NT2/D1 (cell line): ENCODE results near the gene KDM2A.

ENCODE experiments used
- YY1 ChIP-seq: IDR thresholded peaks from 2 replicates; pipeline ENCODE4 v1.6.1; 2011; ENCODE audit not compliant: insufficient read length, insufficient read depth
- ZNF274 ChIP-seq: IDR thresholded peaks from 2 replicates; pipeline ENCODE4 v1.6.1; 2011; ENCODE audit warnings: mild to moderate bottlenecking, low read depth, low read length

DNA sequence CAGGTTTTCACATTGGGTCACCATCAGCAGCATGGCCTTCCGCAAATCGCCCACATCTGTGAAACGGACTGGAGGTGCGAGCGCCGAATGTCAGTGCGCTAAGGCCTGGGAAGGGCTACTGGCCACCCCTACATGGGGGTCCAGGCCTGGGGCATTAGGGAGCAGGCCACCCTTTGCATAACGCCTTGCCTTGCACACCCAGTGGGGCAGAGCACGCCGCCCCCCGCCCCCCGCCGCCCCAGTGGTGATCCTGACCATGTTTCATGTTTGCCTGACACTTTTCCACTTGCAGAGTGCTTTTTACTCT lies 149.9 kb downstream of the KDM2A start:
- TF ChIP-seq YY1 (no peak), ZNF274 (no peak)
